Nephron progenitor cell (in vitro differentiated cells): ENCODE data around the gene UQCC2.

Source experiments
- DNase-seq: peaks from one replicate; pipeline ENCODE4 v3.0.0; 2021
- H3K27ac Mint-ChIP-seq: 2 replicates; pipeline ENCODE4 v1.8.0; 2021; ENCODE audit warnings: mild to moderate bottlenecking, moderate library complexity, mixed read lengths
- H3K27me3 Mint-ChIP-seq: 2 replicates; pipeline ENCODE4 v1.8.0; 2021; ENCODE audit warnings: mild to moderate bottlenecking, low read depth, mixed read lengths; ENCODE audit not compliant: poor library complexity
- H3K36me3 Mint-ChIP-seq: 2 replicates; pipeline ENCODE4 v1.8.0; 2021; ENCODE audit warnings: low read depth, mixed read lengths
- H3K4me1 Mint-ChIP-seq: 2 replicates; pipeline ENCODE4 v1.8.0; 2021; ENCODE audit warnings: mixed read lengths
- H3K4me3 Mint-ChIP-seq: 2 replicates; pipeline ENCODE4 v1.8.0; 2021; ENCODE audit warnings: mild to moderate bottlenecking, moderate library complexity, mixed read lengths
- H3K9me3 Mint-ChIP-seq: 2 replicates; pipeline ENCODE4 v1.8.0; 2021; ENCODE audit warnings: mild to moderate bottlenecking, moderate library complexity, mixed read lengths
- CTCF ChIP-seq: fragments of 200-600 bp; sonication (generic); IDR thresholded peaks from 2 replicates; pipeline ENCODE4 v1.5.0; 2021; ENCODE audit warnings: antibody characterized with exemption

Gene UQCC2

GRCh38 chr6:33746036-33746600 lies 34.6 kb upstream of the UQCC2 start:
- Mint-ChIP-seq H3K9me3 (no peaks in the 10 kb centered on the region), H3K36me3 (no peaks in the 10 kb centered on the region), H3K27me3 (peaks cover 7% of the 10 kb centered on the region), H3K4me3 (peak overlapping the region; percentile 74), H3K27ac (no peak overlapping the region), H3K4me1 (peaks cover 93% of the 10 kb centered on the region)
- no peak for TF ChIP-seq CTCF
- DNase-seq = peak; percentile 42

- Mint-ChIP-seq H3K4me1 (peaks cover 92% of the 10 kb centered on the region), H3K9me3 (no peaks in the 10 kb centered on the region), H3K36me3 (no peaks in the 10 kb centered on the region), H3K27me3 (peaks cover 7% of the 10 kb centered on the region), H3K4me3 (peak overlapping the region; percentile 74), H3K27ac (peak overlapping the region; percentile 94)
- DNase-seq = no peak
- no peak for TF ChIP-seq CTCF
Measured at GRCh38 chr6:33745548-33745947, 34.0 kb upstream of the UQCC2 start.

- Mint-ChIP-seq H3K36me3 (no peaks in the 10 kb centered on the region), H3K4me3 (peak overlapping the region; percentile 65), H3K27ac (peak overlapping the region; percentile 94), H3K4me1 (peaks cover 92% of the 10 kb centered on the region), H3K9me3 (no peaks in the 10 kb centered on the region), H3K27me3 (peaks cover 7% of the 10 kb centered on the region)
- peak; percentile 50 for DNase-seq
- no peak for TF ChIP-seq CTCF
Measured at GRCh38 chr6:33744895-33745546, 33.5 kb upstream of the UQCC2 start.

- Mint-ChIP-seq H3K4me1 (peaks cover 86% of the 10 kb centered on the region), H3K36me3 (no peaks in the 10 kb centered on the region), H3K27me3 (peaks cover 7% of the 10 kb centered on the region), H3K9me3 (no peaks in the 10 kb centered on the region), H3K27ac (no peak overlapping the region), H3K4me3 (peak overlapping the region; percentile 55)
- peak; percentile 82 for DNase-seq
- TF ChIP-seq CTCF = peak; percentile 88
Measured at GRCh38 chr6:33744001-33744848, 32.7 kb upstream of the UQCC2 start.

- H3K27ac Mint-ChIP-seq = peak overlapping the region; percentile 85
- H3K36me3 Mint-ChIP-seq = no peaks in the 10 kb centered on the region
- no peak for TF ChIP-seq CTCF
- peak overlapping the region; percentile 54 for H3K4me3 Mint-ChIP-seq
- no peaks in the 10 kb centered on the region for H3K9me3 Mint-ChIP-seq
- peak; percentile 58 for DNase-seq
- peaks cover 72% of the 10 kb centered on the region for H3K4me1 Mint-ChIP-seq
- H3K27me3 Mint-ChIP-seq = peaks cover 7% of the 10 kb centered on the region
Measured at GRCh38 chr6:33742837-33743236, 31.3 kb upstream of the UQCC2 start.
